ENCODE results near the gene SEPTIN5.

DNA sequence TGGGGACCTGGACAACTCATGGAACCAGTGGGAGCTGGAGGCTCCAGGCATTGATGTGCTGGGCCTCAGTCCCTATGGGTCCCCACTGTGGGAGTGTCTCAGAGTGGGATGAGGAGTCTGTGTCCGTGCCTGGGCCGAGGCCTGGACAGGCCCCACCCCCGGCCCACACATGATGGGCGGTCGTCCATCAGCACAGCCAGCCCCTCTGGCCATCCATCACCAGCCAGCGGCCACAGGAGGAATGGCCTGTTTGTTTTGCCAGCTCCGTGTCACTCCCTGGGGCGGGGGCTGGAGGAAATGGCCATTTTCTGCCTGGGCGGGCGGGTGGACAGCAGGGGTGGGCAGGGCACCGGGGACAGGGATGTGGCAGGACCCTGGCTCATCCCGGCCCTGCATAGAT, 33.2 kb downstream of the SEPTIN5 start:
- TF ChIP-seq CTCF (IDR thresholded peaks at IDR 0.05; ENCODE audit: insufficient read depth, low read depth, low read length) (no peak), EZH2 (IDR thresholded peaks at IDR 0.05; ENCODE audit: insufficient read depth, low read length) (no peak)

All from astrocyte (in vitro differentiated cells and primary cell).